Measurements from ENCODE around the gene CTNNBL1.
"Not testable (repeated sequence)": the region's sequence is repeated elsewhere in the genome, so short reads cannot be mapped to it uniquely, and the experiment has no call there.

Gene CTNNBL1

GRCh38 chr20:37677969-37678861 is 15.6 kb upstream of the CTNNBL1 start:
- no peak for DNase-seq (ENCODE audit: low spot score)

DNA sequence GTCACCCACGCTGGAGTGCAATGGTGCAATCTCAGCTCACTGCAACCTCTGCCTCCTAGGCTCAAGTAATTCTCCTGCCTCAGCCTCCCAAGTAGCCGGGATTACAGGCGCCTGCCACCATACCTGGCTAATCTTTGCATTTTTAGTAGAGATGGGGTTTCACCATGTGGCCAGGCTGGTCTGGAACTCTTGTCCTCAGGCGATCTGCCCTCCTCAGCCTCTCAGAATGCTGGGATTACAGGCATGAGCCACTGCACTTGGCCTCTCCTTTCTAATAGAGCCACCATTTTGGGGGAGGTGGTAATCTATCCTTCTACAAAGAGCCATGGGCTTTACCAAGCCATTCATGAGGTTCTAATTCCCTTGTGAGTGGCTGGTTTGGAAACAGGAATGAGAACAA is 14.1 kb upstream of the CTNNBL1 start:
- not testable (repeated sequence) for DNase-seq (ENCODE audit: low spot score)

- no peak for DNase-seq (ENCODE audit: low spot score)
Measured at GRCh38 chr20:37680420-37680819, 13.4 kb upstream of the CTNNBL1 start.

GRCh38 chr20:37681384-37682112 is 12.3 kb upstream of the CTNNBL1 start:
- no peak for DNase-seq (ENCODE audit: low spot score)

GRCh38 chr20:37683146-37683545 is 10.7 kb upstream of the CTNNBL1 start:
- DNase-seq (ENCODE audit: low spot score), result not testable (repeated sequence)

DNA sequence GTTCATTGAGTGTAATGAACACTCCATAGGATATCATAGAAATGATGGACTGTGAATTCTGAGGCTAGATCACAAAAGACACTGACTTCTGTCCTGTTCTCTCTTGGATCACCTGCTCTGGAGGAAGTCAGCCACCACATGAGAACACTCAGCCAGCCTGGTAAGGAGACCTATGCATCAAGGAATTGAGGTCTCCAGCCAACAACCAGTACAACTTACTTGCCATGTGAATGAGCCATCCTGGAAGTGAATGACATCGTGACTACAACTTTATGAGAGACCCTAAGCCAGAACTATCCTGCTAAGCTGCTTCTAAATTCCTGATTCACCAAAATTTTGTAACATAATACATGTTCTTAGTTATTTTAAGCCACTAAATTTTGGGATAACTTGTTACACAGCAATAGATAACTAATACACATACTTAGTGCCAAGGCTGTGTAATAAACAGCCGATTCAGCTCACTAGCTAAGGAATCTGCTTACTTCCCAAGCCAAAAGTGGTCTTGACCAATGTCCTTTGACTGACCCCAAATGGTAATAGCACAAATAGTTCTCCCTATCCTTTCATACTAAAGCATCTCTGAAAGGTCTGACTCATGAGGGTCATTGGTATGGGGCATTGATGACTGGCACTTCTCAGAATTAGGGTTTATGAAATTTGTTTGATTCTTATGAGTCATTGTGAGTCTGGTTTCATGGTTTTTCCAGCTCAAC is 6.9 kb upstream of the CTNNBL1 start:
- no peak for DNase-seq (ENCODE audit: low spot score)

GRCh38 chr20:37687478-37687805 is 6.4 kb upstream of the CTNNBL1 start:
- DNase-seq (ENCODE audit: low spot score), result no peak

DNA sequence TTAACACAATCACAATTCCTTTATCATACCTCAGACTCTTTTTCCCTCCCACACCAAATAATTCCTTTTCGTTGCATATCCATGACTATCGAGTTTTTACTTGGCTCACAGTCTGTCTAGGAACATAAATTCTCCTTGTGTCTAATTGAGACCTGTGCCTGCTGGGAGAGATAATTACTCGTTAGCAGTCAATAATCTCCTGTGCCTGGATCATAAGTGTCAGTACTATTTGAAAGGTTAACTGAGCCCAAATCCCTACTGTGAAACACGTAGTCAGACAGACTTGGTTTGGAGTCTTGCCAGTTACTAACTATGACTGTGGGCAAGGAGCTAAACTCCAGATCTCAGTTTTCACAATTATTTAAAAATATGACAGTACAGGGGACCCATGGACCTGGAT is 5.7 kb upstream of the CTNNBL1 start:
- no peak for DNase-seq (ENCODE audit: low spot score)

- DNase-seq (ENCODE audit: low spot score), result no peak
Measured at GRCh38 chr20:37690626-37691369, 3.0 kb upstream of the CTNNBL1 start.

GRCh38 chr20:37692459-37693166 is 1.2 kb upstream of the CTNNBL1 start:
- DNase-seq (ENCODE audit: low spot score), result no peak

DNA sequence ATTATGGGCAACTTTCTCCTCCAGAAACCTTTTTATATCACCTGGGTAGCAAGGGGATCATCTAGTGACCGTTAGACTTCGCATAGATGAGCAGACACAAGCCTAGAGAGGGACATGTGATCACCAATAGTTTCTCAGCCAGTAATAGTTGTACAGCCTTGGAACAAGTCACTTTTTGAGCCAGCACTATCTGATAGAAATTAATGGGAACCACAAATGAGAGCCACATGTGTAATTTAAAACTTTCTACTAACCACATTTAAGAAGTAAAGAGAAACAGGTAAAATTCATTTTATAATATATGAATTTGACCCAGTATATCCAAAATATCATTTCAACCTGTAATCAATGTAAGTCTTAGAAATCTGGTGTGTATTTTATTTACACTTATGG is 592 bp upstream of the CTNNBL1 start:
- DNase-seq (ENCODE audit: low spot score), result peak; percentile 13

GRCh38 chr20:37695684-37696342 is 2.0 kb downstream of the CTNNBL1 start:
- no peak for DNase-seq (ENCODE audit: low spot score)

- DNase-seq (ENCODE audit: low spot score), result no peak
Measured at GRCh38 chr20:37697314-37697713, 3.5 kb downstream of the CTNNBL1 start.

GRCh38 chr20:37699202-37699601 is 5.4 kb downstream of the CTNNBL1 start:
- DNase-seq (ENCODE audit: low spot score), result no peak

DNA sequence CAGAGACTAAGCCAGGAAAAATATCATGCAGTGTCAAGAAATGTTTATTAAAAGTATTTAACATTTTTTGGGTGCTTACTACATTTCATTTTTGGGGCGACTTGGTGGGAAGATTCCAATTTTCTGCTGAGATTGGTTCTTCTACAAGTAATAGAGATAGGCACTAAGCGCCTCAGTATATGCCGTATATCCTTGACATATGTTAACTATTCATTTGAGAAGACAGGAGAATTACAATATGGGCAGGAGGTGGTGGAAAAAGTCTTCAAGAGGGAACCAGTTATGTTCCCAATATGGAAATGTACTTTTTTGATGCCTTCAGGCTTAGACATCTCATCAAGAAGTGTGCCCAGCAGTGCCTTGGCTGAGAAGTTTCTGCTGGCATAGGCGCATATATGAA is 6.5 kb downstream of the CTNNBL1 start:
- DNase-seq (ENCODE audit: low spot score), result no peak

DNA sequence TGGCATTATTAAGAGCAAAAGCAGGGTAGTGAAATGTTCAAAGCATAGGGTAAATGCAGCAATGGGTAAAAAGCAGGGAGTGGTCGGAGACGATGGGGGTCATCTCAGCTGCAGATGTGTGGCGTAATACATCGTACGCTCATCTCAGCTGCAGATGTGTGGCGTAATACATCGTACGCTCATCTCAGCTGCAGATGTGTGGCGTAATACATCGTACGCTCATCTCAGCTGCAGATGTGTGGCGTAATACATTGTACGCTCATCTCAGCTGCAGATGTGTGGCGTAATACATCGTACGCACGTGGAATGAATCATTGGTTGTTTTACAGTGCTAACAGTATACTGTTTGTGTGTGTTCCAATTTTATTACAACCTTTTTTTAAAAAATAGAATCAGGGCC is 7.8 kb downstream of the CTNNBL1 start:
- not testable (repeated sequence) for DNase-seq (ENCODE audit: low spot score)

GRCh38 chr20:37702403-37703034 is 8.7 kb downstream of the CTNNBL1 start:
- DNase-seq (ENCODE audit: low spot score), result no peak

DNA sequence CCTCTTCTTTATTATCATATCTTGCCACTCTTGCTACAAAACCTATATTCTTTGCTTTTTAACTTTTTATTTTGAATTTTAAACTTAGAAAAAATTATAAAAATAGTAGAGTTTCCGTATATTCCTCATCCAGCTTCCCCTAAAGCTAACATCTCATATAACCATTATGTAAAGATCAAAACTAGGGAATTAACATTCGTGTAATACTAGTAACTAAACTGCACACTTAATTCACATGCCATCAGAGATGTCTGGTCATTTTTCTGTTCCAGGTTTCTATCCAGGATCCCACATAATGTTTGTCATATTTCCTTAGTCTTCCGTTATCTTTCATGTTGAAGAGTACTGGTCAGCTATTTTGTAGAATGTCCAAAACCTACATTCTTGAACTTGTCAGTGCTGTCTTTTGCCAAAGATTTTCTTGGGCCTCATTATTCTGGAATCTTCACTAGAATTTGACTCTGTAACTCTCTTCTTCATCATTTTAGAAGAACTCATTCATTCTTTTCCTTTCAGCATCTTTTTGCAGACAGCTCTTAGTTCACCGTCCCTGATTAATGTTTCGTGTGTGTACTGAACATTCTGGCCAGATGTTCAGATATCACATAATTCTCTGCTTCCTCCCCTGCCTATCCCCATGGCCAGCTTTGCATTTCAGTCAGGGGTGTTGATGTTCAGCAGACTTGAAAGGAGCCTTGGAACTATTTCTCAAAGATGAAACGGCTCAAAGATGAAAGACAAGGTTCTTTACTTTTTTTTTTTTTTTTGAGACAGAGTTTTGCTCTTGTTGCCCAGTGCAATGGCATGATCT is 9.4 kb downstream of the CTNNBL1 start:
- DNase-seq (ENCODE audit: low spot score), result no peak

GRCh38 chr20:37704955-37705354 is 11.1 kb downstream of the CTNNBL1 start:
- no peak for DNase-seq (ENCODE audit: low spot score)

GRCh38 chr20:37706298-37706697 is 12.5 kb downstream of the CTNNBL1 start:
- DNase-seq (ENCODE audit: low spot score), result no peak
